Measurements from ENCODE around the gene ASPA.
A peak's percentile ranks its signal among the peaks of the same experiment; 100 is the strongest.

ASPA gene

DNA sequence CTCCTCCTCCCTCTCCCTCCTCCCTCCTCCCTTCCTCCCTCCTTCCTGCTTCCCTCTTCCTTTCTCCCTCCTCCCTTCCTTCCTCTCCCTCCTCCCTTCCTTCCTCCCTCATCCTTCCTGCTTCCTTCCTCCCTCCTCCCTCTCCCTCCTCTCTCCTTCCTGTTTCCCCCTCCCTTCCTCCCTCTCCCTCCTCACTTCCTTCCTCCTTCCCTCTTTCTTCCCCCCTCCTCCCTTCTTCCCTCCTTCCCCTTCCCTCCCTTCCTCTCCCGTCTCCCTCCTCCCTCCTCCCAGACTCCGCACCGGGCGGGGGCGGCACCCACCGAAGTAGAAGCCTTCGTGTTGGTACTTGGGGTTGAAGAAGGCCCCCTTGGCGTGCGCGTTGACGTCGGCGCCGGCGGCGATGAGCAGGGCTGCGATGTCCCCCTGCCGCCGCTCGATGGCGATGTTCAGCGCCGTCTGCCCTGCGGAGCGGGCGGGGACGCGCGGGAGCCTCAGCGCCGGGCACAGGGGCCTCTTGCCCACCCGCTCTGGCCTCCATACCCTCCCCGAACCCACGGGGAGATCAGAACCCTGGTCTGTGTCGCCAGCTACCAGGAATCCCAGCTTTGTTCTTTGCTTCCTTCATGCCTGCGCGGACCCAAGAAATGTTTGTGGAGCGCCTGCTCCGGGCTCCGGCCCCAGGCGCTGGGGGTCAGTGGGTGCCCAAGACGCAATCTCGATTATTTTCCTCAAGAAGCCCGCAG, 59.6 kb downstream of the ASPA start:
- DNase-seq = peak; percentile 62

GRCh38 chr17:3536716-3537115, 60.9 kb downstream of the ASPA start:
- DNase-seq = no peak

DNA sequence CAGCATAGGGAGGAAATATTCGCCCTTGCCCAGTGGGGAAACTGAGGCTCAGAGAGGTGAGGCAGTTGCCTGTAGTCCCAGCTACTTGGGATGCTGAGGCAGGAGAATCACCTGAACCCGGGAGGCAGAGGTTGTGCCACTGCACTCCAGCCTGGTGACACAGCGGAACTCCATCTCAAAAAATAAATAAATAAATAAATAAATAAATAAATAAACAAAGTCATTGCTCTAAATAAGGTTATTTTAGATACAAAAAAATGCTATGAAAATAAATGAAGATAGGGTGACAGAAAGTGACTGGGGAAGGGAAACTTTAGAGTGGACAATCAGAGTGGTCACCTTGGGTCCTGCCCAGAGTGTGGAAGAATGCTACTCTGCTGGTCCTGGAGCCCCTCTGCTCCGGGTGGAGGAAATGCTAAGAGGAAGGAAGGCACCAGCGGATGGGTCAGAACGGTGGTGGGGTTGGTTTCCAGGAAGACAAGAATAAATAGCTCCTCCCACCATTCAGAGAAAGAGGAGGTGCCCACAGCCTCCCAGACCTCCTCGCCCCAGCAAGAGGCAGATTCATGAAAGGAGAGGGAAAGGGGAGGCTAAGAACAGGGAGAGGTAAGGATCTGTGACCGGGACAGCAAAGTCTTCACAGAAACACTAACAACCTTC, 64.2 kb downstream of the ASPA start:
- no peak for DNase-seq

DNA sequence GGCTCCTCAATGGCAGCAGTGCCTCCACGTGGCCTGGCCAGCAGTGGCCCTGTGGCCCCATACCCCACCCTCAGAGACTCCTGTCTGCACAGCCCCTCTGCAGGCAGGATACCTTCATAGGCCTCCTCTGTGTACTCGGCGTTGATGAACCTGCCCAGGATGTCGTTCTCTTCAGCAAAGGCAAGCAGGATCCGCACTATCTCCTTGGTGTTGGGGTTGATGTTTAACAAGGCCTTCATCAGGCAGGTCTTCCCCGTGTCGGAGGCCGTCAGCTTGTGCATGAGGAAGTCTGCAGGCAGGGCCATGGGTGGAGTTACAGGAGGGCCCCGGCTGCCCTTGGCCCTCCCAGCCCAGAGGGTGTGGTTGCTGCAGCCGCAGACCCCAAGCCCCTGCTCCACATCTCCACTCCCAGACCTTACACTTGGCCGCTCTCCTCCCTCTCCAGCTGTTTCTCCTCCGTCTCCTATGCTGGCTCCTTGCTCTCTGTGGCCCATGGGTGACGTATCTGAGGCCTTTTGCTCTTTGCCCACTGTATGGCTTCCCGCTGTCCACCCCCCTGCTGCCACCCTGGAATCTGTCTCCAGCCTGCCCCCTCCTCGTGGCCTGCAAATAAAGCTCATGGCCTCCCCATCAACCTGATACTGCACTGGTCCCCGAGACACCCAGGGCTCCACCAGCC, 66.8 kb downstream of the ASPA start:
- DNase-seq = no peak

GRCh38 chr17:3543453-3543852, 67.7 kb downstream of the ASPA start:
- DNase-seq = no peak

- DNase-seq = no peak
These were observed 68.6 kb downstream of the ASPA start for GRCh38 chr17:3544365-3544764.

GRCh38 chr17:3545151-3545550, 69.4 kb downstream of the ASPA start:
- no peak for DNase-seq

DNA sequence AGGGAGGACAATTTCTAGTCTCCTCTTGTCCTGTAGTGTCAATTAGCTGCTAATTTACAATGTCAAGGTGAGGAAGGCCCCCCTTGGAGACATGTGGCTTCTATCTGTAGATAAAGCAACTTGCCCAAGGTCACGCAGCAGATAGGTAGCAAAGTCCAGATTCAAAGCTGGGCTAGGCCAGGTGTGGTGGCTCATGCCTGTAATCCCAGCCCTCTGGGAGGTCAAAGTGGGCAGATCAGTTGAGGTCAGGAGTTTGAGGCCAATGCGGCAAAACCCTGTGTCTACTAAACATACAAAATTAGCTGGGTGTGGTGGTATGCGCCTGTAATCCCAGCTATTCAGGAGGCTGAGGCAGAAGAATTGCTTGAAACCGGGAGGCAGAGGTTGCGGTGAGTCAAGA, 70.7 kb downstream of the ASPA start:
- DNase-seq = no peak

DNA sequence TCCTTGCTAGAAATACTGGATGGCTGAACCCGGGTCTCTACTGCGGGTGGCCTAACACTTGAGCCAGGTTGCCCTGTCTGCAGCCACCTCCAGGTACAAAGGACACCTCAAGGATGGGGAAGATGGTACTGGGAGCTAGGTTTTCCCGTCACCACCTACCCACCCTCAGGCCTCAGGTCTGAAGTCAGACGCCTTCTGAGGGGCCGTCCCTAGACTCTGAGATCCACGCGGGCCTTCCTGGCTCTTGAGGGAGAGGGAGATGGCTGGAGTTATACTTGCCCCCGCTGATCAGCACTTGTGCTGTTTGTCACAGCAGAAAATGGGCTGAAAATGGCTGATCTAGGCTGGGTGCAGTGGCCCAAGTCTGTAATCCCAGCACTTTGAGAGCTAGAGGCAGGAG, 71.2 kb downstream of the ASPA start:
- DNase-seq = no peak

GRCh38 chr17:3547628-3548027, 71.8 kb downstream of the ASPA start:
- no peak for DNase-seq

DNA sequence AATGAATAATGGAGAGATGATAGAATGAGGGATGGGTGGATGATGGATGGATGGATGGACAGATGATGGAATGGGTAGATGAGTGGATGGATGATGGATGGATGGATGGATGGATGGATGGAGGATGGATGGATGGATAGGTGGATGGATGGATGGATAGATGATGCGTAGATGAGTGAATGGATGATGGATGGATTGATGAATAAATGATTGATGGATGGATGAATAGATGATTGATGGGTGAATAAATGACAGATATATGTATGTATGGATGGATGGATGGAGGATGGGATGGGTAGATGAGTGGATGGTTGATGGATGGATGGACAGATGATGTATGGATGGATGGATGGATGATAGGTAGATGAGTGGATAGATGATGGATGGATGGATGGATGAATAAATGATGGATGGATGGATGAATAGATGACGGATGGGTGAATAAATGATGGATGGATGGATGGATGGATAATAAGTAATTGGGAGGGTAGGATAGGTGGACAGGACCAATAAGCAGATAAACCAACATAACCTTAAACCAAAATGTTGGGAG, 73.9 kb downstream of the ASPA start:
- DNase-seq = no peak

DNA sequence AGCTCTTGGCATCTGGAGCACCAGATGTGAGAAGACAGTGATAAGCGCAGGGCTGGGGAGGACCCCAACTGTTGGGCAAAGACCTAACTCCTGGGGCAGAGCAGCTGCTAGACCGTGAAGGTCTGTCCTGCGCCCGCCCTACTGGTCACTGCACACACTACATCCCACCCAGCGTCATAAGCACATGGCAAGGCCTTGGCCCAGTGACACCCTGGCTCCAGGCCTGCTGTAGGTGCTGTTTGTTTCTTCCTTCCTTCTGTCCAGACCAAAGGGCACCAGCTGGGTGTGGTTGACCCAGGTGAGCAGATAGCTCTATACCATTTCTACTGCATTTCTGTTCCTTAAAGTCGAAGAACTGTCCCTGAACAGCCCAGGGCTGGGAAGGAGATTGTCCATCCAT, 75.4 kb downstream of the ASPA start:
- no peak for DNase-seq

GRCh38 chr17:3552916-3553315, 77.1 kb downstream of the ASPA start:
- no peak for DNase-seq
